HepG2 (cell line): ENCODE measurements around the gene OLFM2.

Source experiments
- NFE2L1 ChIP-seq: sonication (generic); formaldehyde crosslinking; IDR thresholded peaks from 2 replicates; pipeline ENCODE4 v1.4.0; 2020; ENCODE audit warnings: missing genetic modification reagents, mild to moderate bottlenecking, borderline replicate concordance
- NFYB ChIP-seq: sonication (generic); formaldehyde crosslinking; IDR thresholded peaks from 2 replicates; pipeline ENCODE4 v1.4.0; 2020; ENCODE audit warnings: missing genetic modification reagents
- TF ChIP-seq, protein P1 (sequence below), 2 experiments: IDR thresholded peaks; 2 replicates each; pipeline ENCODE4 v1.6.1; 2011 to 2012; ENCODE audit warnings: low read length in 2 of 2, borderline replicate concordance in 1 of 2, low read depth in 1 of 2, mild to moderate bottlenecking in 1 of 2, moderate library complexity in 1 of 2
- TF ChIP-seq, protein P2 (sequence below): sonication (generic); formaldehyde crosslinking; IDR thresholded peaks from 2 replicates; pipeline ENCODE4 v1.5.0; 2020; ENCODE audit warnings: mild to moderate bottlenecking, missing genetic modification reagents, moderate library complexity
- TF ChIP-seq, protein P3 (sequence below): sonication (generic); formaldehyde crosslinking; IDR thresholded peaks from 2 replicates; pipeline ENCODE4 v1.4.0; 2020; ENCODE audit warnings: missing genetic modification reagents

DNA sequence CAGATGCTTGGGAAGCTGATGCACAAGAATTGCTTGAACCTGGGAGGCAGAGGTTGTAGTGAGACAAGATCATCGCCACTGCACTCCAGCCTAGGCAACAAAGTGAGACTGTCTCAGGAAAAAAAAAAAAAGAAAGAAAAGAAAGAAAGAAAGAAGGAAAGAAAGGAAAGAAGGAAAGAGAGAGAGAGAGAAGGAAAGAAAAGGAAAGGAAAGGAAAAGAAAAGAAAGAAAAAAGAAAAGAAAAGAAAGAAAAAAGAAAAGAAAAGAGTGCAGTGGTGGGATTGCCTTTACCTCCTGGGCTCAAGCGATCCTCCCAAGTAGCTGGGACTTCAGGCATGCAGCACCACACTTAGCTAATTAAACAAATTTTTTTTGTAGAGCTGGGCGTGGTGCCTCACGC lies 12.9 kb downstream of the OLFM2 start:
- TF ChIP-seq, protein P1, sequence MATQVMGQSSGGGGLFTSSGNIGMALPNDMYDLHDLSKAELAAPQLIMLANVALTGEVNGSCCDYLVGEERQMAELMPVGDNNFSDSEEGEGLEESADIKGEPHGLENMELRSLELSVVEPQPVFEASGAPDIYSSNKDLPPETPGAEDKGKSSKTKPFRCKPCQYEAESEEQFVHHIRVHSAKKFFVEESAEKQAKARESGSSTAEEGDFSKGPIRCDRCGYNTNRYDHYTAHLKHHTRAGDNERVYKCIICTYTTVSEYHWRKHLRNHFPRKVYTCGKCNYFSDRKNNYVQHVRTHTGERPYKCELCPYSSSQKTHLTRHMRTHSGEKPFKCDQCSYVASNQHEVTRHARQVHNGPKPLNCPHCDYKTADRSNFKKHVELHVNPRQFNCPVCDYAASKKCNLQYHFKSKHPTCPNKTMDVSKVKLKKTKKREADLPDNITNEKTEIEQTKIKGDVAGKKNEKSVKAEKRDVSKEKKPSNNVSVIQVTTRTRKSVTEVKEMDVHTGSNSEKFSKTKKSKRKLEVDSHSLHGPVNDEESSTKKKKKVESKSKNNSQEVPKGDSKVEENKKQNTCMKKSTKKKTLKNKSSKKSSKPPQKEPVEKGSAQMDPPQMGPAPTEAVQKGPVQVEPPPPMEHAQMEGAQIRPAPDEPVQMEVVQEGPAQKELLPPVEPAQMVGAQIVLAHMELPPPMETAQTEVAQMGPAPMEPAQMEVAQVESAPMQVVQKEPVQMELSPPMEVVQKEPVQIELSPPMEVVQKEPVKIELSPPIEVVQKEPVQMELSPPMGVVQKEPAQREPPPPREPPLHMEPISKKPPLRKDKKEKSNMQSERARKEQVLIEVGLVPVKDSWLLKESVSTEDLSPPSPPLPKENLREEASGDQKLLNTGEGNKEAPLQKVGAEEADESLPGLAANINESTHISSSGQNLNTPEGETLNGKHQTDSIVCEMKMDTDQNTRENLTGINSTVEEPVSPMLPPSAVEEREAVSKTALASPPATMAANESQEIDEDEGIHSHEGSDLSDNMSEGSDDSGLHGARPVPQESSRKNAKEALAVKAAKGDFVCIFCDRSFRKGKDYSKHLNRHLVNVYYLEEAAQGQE (IDR thresholded peaks at IDR 0.05; ENCODE audit: borderline replicate concordance in 1 of 2, low read depth in 1 of 2, low read length in 2 of 2), result no peak
- TF ChIP-seq, protein P2, sequence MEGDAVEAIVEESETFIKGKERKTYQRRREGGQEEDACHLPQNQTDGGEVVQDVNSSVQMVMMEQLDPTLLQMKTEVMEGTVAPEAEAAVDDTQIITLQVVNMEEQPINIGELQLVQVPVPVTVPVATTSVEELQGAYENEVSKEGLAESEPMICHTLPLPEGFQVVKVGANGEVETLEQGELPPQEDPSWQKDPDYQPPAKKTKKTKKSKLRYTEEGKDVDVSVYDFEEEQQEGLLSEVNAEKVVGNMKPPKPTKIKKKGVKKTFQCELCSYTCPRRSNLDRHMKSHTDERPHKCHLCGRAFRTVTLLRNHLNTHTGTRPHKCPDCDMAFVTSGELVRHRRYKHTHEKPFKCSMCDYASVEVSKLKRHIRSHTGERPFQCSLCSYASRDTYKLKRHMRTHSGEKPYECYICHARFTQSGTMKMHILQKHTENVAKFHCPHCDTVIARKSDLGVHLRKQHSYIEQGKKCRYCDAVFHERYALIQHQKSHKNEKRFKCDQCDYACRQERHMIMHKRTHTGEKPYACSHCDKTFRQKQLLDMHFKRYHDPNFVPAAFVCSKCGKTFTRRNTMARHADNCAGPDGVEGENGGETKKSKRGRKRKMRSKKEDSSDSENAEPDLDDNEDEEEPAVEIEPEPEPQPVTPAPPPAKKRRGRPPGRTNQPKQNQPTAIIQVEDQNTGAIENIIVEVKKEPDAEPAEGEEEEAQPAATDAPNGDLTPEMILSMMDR (CRISPR knock-in tag), result no peak
- TF ChIP-seq NFYB (CRISPR knock-in tag), result no peak
- no peak for TF ChIP-seq NFE2L1 (CRISPR knock-in tag)
- TF ChIP-seq, protein P3, sequence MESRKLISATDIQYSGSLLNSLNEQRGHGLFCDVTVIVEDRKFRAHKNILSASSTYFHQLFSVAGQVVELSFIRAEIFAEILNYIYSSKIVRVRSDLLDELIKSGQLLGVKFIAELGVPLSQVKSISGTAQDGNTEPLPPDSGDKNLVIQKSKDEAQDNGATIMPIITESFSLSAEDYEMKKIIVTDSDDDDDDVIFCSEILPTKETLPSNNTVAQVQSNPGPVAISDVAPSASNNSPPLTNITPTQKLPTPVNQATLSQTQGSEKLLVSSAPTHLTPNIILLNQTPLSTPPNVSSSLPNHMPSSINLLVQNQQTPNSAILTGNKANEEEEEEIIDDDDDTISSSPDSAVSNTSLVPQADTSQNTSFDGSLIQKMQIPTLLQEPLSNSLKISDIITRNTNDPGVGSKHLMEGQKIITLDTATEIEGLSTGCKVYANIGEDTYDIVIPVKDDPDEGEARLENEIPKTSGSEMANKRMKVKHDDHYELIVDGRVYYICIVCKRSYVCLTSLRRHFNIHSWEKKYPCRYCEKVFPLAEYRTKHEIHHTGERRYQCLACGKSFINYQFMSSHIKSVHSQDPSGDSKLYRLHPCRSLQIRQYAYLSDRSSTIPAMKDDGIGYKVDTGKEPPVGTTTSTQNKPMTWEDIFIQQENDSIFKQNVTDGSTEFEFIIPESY (CRISPR knock-in tag), result no peak
